Stimulated activated CD8-positive, alpha-beta memory T cell treated with anti-CD3 and anti-CD28 coated beads, Interleukin-15, amount 100 ng/mL, for 48 hours (primary cell): ENCODE data around the gene ADGRG7.

ENCODE experiments used
- DNase-seq, 2 donors: peaks; one replicate each; pipeline ENCODE4 v3.0.0-alpha.2; 2020; ENCODE audit warnings: low read depth in 2 of 2

ADGRG7 gene

GRCh38 chr3:100600181-100601042 is 9.0 kb upstream of the ADGRG7 start:
- DNase-seq: no peak

GRCh38 chr3:100602506-100603444 is 6.6 kb upstream of the ADGRG7 start:
- no peak for DNase-seq

GRCh38 chr3:100603469-100603868 is 5.9 kb upstream of the ADGRG7 start:
- DNase-seq: no peak

- DNase-seq: no peak
Measured at GRCh38 chr3:100605358-100605757, 4.0 kb upstream of the ADGRG7 start.

- DNase-seq: no peak
Measured at GRCh38 chr3:100606894-100607512, 2.4 kb upstream of the ADGRG7 start.

- DNase-seq: no peak
Measured at GRCh38 chr3:100609963-100610362, 562 bp downstream of the ADGRG7 start.

GRCh38 chr3:100611221-100611620 is 1.8 kb downstream of the ADGRG7 start:
- DNase-seq: no peak

GRCh38 chr3:100613721-100614390 is 4.5 kb downstream of the ADGRG7 start:
- DNase-seq: no peak

- DNase-seq: no peak
Measured at GRCh38 chr3:100614941-100615340, 5.5 kb downstream of the ADGRG7 start.

- DNase-seq: no peak
Measured at GRCh38 chr3:100615684-100616083, 6.3 kb downstream of the ADGRG7 start.

GRCh38 chr3:100621251-100621650 is 11.8 kb downstream of the ADGRG7 start:
- no peak for DNase-seq

GRCh38 chr3:100627491-100627890 is 18.1 kb downstream of the ADGRG7 start:
- no peak for DNase-seq

- DNase-seq: no peak
Measured at GRCh38 chr3:100629421-100630127, 20.2 kb downstream of the ADGRG7 start.

- DNase-seq: no peak
Measured at GRCh38 chr3:100630664-100631063, 21.3 kb downstream of the ADGRG7 start.

GRCh38 chr3:100631236-100631635 is 21.8 kb downstream of the ADGRG7 start:
- DNase-seq: no peak

- DNase-seq: peak in 1 of 2 donors; percentile 15
Measured at GRCh38 chr3:100634493-100635272, 25.3 kb downstream of the ADGRG7 start.

- no peak for DNase-seq
Measured at GRCh38 chr3:100635273-100635701, 25.9 kb downstream of the ADGRG7 start.

- no peak for DNase-seq
Measured at GRCh38 chr3:100637197-100637631, 27.8 kb downstream of the ADGRG7 start.

GRCh38 chr3:100640633-100641032 is 31.2 kb downstream of the ADGRG7 start:
- DNase-seq: no peak

- DNase-seq: no peak
Measured at GRCh38 chr3:100641471-100642032, 32.2 kb downstream of the ADGRG7 start.
